ENCODE measurements around the gene MGMT. TPM values are rescaled to one million over a fixed set of nuclear protein-coding genes. Genes with fewer than 3 reads are reported as not detected.

Gene MGMT
- polyA plus RNA-seq, 1 donor from 2014 or later: 0.94 TPM

DNA sequence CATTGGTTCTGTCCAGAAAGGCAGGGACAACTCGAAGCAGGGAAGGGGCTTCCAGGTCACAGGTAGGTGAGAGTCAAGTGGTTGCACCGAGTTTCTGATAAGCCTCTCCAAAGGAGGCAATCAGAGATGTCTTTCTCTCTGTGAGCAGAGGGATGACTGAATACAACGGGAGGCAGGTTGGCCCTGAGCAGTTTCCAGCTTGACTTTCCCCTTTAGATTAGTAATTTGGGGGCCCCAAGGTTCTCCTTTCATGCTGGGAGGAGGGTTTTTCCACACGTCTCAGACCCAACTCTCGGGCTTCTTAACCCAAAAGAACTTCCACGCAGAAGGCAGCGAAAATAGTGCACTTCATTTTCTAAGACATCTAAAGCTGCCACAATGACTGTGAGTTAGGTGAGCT lies 189.6 kb downstream of the MGMT start:
- H3K4me3 ChIP-seq (ENCODE audit: low read length): no peak overlapping the region
- H3K27ac ChIP-seq (ENCODE audit: low read length): no peak overlapping the region
- no peaks in the 10 kb centered on the region for H3K36me3 ChIP-seq (ENCODE audit: insufficient read depth, low read length)
- no peaks in the 10 kb centered on the region for H3K27me3 ChIP-seq (ENCODE audit: insufficient read depth, low read depth, low read length)
- H3K9ac ChIP-seq (ENCODE audit: low read length): no peak overlapping the region
- H3K9me3 ChIP-seq (ENCODE audit: low read length): no peaks in the 10 kb centered on the region
- no peaks in the 10 kb centered on the region for H3K79me2 ChIP-seq (replicated peaks; ENCODE audit: insufficient read depth, low read length)
- no peaks in the 10 kb centered on the region for H3K9me2 ChIP-seq (ENCODE audit: insufficient read depth, low read length)
- TF ChIP-seq TAF1 (IDR thresholded peaks at IDR 0.05; ENCODE audit: low read depth): no peak
- TF ChIP-seq, protein P1, sequence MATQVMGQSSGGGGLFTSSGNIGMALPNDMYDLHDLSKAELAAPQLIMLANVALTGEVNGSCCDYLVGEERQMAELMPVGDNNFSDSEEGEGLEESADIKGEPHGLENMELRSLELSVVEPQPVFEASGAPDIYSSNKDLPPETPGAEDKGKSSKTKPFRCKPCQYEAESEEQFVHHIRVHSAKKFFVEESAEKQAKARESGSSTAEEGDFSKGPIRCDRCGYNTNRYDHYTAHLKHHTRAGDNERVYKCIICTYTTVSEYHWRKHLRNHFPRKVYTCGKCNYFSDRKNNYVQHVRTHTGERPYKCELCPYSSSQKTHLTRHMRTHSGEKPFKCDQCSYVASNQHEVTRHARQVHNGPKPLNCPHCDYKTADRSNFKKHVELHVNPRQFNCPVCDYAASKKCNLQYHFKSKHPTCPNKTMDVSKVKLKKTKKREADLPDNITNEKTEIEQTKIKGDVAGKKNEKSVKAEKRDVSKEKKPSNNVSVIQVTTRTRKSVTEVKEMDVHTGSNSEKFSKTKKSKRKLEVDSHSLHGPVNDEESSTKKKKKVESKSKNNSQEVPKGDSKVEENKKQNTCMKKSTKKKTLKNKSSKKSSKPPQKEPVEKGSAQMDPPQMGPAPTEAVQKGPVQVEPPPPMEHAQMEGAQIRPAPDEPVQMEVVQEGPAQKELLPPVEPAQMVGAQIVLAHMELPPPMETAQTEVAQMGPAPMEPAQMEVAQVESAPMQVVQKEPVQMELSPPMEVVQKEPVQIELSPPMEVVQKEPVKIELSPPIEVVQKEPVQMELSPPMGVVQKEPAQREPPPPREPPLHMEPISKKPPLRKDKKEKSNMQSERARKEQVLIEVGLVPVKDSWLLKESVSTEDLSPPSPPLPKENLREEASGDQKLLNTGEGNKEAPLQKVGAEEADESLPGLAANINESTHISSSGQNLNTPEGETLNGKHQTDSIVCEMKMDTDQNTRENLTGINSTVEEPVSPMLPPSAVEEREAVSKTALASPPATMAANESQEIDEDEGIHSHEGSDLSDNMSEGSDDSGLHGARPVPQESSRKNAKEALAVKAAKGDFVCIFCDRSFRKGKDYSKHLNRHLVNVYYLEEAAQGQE (IDR thresholded peaks at IDR 0.05; ENCODE audit: borderline replicate concordance): no peak
- no peak for TF ChIP-seq EP300 (conservative IDR thresholded peaks at IDR 0.05; ENCODE audit: poor library complexity, severe bottlenecking)
- TF ChIP-seq POLR2AphosphoS5 (IDR thresholded peaks at IDR 0.05): no peak
- TF ChIP-seq MXI1 (conservative IDR thresholded peaks at IDR 0.05; ENCODE audit: poor library complexity, severe bottlenecking): no peak
- TF ChIP-seq RAD21 (conservative IDR thresholded peaks at IDR 0.05): no peak
- no peak for TF ChIP-seq EZH2 (IDR thresholded peaks at IDR 0.05; ENCODE audit: borderline replicate concordance, insufficient read depth, low read length, poor library complexity, severe bottlenecking)
- TF ChIP-seq, protein P2, sequence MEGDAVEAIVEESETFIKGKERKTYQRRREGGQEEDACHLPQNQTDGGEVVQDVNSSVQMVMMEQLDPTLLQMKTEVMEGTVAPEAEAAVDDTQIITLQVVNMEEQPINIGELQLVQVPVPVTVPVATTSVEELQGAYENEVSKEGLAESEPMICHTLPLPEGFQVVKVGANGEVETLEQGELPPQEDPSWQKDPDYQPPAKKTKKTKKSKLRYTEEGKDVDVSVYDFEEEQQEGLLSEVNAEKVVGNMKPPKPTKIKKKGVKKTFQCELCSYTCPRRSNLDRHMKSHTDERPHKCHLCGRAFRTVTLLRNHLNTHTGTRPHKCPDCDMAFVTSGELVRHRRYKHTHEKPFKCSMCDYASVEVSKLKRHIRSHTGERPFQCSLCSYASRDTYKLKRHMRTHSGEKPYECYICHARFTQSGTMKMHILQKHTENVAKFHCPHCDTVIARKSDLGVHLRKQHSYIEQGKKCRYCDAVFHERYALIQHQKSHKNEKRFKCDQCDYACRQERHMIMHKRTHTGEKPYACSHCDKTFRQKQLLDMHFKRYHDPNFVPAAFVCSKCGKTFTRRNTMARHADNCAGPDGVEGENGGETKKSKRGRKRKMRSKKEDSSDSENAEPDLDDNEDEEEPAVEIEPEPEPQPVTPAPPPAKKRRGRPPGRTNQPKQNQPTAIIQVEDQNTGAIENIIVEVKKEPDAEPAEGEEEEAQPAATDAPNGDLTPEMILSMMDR (IDR thresholded peaks at IDR 0.05; ENCODE audit: poor library complexity, severe bottlenecking): no peak
- TF ChIP-seq SMC3 (conservative IDR thresholded peaks at IDR 0.05; ENCODE audit: poor library complexity): no peak
- no peaks in the 10 kb centered on the region for H4K20me1 ChIP-seq (ENCODE audit: insufficient read depth)
- H3K4me2 ChIP-seq (ENCODE audit: low read length): no peak overlapping the region
- H2AFZ ChIP-seq (ENCODE audit: low read depth, low read length): no peak overlapping the region
- no peaks in the 10 kb centered on the region for H3F3A ChIP-seq (ENCODE audit: insufficient read depth, low read length, poor library complexity, severe bottlenecking)

DNA sequence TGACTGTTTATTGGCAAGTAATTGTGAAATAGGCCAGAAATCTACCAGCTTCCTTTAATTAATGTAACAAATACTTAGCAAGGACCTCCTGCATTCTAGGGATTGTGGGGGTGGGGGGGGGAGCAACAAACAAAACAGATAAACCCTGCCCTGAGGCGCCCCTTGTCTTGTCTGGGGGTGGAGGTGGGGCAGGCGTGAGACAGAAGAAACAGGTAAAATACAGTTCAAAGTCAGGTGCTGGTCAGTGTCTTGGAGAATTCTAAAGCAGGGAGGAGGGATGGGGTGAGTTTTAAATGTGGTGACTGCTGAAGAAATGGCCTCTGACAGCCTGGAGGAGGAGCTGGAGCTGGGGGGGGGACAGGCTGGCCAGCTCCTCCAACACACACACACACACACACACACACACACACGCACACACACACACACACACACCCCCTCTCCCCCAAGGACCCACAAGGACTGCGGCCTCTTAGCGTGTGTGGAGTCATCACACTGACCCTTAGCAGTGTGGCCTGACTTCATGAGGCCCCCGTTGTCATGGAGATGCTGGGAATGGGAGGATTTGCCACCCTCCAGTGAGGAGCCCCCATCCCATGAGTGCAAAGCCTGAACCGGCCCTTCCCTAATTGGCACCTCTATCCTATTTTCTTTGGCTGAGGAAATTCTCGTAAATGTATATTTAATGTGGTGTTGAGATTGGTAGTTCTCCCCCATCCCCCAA lies 190.4 kb downstream of the MGMT start:
- no peak overlapping the region for H3K4me3 ChIP-seq (ENCODE audit: low read length)

More for the DNA sequence above, 190.4 kb downstream of the MGMT start:
- no peaks in the 10 kb centered on the region for H3K9me3 ChIP-seq (ENCODE audit: low read length)
- TF ChIP-seq, protein P2 (IDR thresholded peaks at IDR 0.05; ENCODE audit: poor library complexity, severe bottlenecking): no peak
- TF ChIP-seq TAF1 (IDR thresholded peaks at IDR 0.05; ENCODE audit: low read depth) (no peak), MXI1 (conservative IDR thresholded peaks at IDR 0.05; ENCODE audit: poor library complexity, severe bottlenecking) (no peak), EZH2 (IDR thresholded peaks at IDR 0.05; ENCODE audit: borderline replicate concordance, insufficient read depth, low read length, poor library complexity, severe bottlenecking) (no peak), RAD21 (conservative IDR thresholded peaks at IDR 0.05) (no peak), POLR2AphosphoS5 (IDR thresholded peaks at IDR 0.05) (no peak), SMC3 (conservative IDR thresholded peaks at IDR 0.05; ENCODE audit: poor library complexity) (no peak), EP300 (conservative IDR thresholded peaks at IDR 0.05; ENCODE audit: poor library complexity, severe bottlenecking) (no peak)
- TF ChIP-seq, protein P1 (IDR thresholded peaks at IDR 0.05; ENCODE audit: borderline replicate concordance): no peak
- H4K20me1 ChIP-seq (ENCODE audit: insufficient read depth): no peaks in the 10 kb centered on the region
- no peak overlapping the region for H3K4me2 ChIP-seq (ENCODE audit: low read length)
- H3K9me2 ChIP-seq (ENCODE audit: insufficient read depth, low read length): no peaks in the 10 kb centered on the region
- H2AFZ ChIP-seq (ENCODE audit: low read depth, low read length): no peak overlapping the region
- no peak overlapping the region for H3K9ac ChIP-seq (ENCODE audit: low read length)
- H3K27ac ChIP-seq (ENCODE audit: low read length): no peak overlapping the region
- no peaks in the 10 kb centered on the region for H3K36me3 ChIP-seq (ENCODE audit: insufficient read depth, low read length)
- H3K27me3 ChIP-seq (ENCODE audit: insufficient read depth, low read depth, low read length): no peaks in the 10 kb centered on the region
- H3K79me2 ChIP-seq (replicated peaks; ENCODE audit: insufficient read depth, low read length): no peaks in the 10 kb centered on the region
- no peaks in the 10 kb centered on the region for H3F3A ChIP-seq (ENCODE audit: insufficient read depth, low read length, poor library complexity, severe bottlenecking)

Data from neural cell (in vitro differentiated cells).